H1 (cell line): ENCODE data around the gene AVP. TPM values are rescaled to one million over a fixed set of nuclear protein-coding genes. Genes with fewer than 3 reads are reported as not detected.

Experiments
- CHD2 ChIP-seq: IDR thresholded peaks from 2 replicates; pipeline ENCODE4 v1.6.1; 2012; ENCODE audit warnings: low read length, improper control_type of control experiment
- MAFK ChIP-seq: IDR thresholded peaks from 2 replicates; pipeline ENCODE4 v1.6.1; 2012; ENCODE audit warnings: low read depth, mild to moderate bottlenecking, improper control_type of control experiment, low read length
- SIN3A ChIP-seq, 2 experiments: IDR thresholded peaks in 1 of 2; conservative IDR thresholded peaks in 1 of 2; 2 replicates each; pipeline ENCODE4 v1.6.1; 2011 to 2012; ENCODE audit warnings: low read length in 2 of 2, improper control_type of control experiment in 1 of 2, low read depth in 1 of 2, mild to moderate bottlenecking in 1 of 2
- polyA plus RNA-seq, 7 experiments: library from polyadenylated mRNA; depleted of rRNA in 3 of 7; stranded (reverse) in 5 of 7; unstranded in 2 of 7; fragments of >200 nt in 5 of 7; fragments of 200-250 nt in 2 of 7; gene quantifications; 1 replicate in 5 of 7; 2 replicates in 1 of 7; 4 replicates in 1 of 7; pipeline versions ENCODE4 v1.2.1 to v1.2.3, GENCODE V29; 2011 to 2013; ENCODE audit warnings: missing spikeins in 2 of 7, mixed read lengths in 2 of 7
- total RNA-seq: library from RNA; stranded (reverse); fragmentation: NEBNext Ultra II Directional; extraction: Animal tissue kit (Norgen Biotek cat#: 25700); gene quantifications from 2 replicates; pipeline ENCODE4 v1.2.1, GENCODE V29; 2021

The AVP gene
- total and polyA plus RNA-seq, 2 of the 8 experiments (the other 6 are each of a cell fraction or from before 2014, with no cell fraction given), result 0.18 TPM; not detected in 1

- TF ChIP-seq SIN3A (conservative IDR thresholded peaks at IDR 0.05 in 1 of 2, IDR thresholded peaks at IDR 0.05 in 1 of 2; ENCODE audit: low read depth in 1 of 2, low read length in 2 of 2) (no peak), MAFK (no peak), CHD2 (no peak)
Measured at GRCh38 chr20:3071266-3071609, 13.3 kb downstream of the AVP start (continued).
